Activated gamma-delta T cell (primary cell): ENCODE data around the gene SLC44A3.
"Not testable (repeated sequence)": the region's sequence is repeated elsewhere in the genome, so short reads cannot be mapped to it uniquely, and the experiment has no call there.

Experiments
- DNase-seq: peaks from one replicate; lab custom pipeline; 2025; lab: John Stamatoyannopoulos, UW

Gene SLC44A3

GRCh38 chr1:94935476-94935875 lies 115.3 kb downstream of the SLC44A3 start:
- no peak for DNase-seq

GRCh38 chr1:94936861-94937620 lies 116.9 kb downstream of the SLC44A3 start:
- no peak for DNase-seq

- no peak for DNase-seq
Measured at GRCh38 chr1:94937820-94938219, 117.7 kb downstream of the SLC44A3 start.

- DNase-seq: no peak
Measured at GRCh38 chr1:94940738-94941137, 120.6 kb downstream of the SLC44A3 start.

- not testable (repeated sequence) for DNase-seq
Measured at GRCh38 chr1:94941480-94941879, 121.3 kb downstream of the SLC44A3 start.

GRCh38 chr1:94942171-94943128 lies 122.3 kb downstream of the SLC44A3 start:
- no peak for DNase-seq
